Lower lobe of right lung (tissue), 2 donors: ENCODE data around the gene STX10. TPM values are rescaled to one million over a fixed set of nuclear protein-coding genes. Genes with fewer than 3 reads are reported as not detected.

Experiments used
- ATAC-seq, 2 donors: fragments of 200-7000 bp; cut with Tn5 transposase; one replicate each; pipeline ENCODE4 v1.9.1; 2020 to 2022; ENCODE audit warnings: mild to moderate bottlenecking in 2 of 2, moderate library complexity in 2 of 2
- DNase-seq: peaks from one replicate; pipeline ENCODE4 v3.0.0-alpha.2; 2020
- H3K27ac ChIP-seq: fragments of 200-600 bp; one replicate; pipeline ENCODE4 v1.8.0; 2022
- H3K27me3 ChIP-seq: fragments of 200-600 bp; one replicate; pipeline ENCODE4 v1.8.0; 2022; ENCODE audit warnings: low read depth
- H3K36me3 ChIP-seq: fragments of 200-600 bp; one replicate; pipeline ENCODE4 v1.8.0; 2022; ENCODE audit warnings: mild to moderate bottlenecking
- H3K4me1 ChIP-seq: fragments of 200-600 bp; one replicate; pipeline ENCODE4 v1.8.0; 2022
- H3K4me3 ChIP-seq: fragments of 200-600 bp; one replicate; pipeline ENCODE4 v1.8.0; 2022; ENCODE audit warnings: mild to moderate bottlenecking
- H3K9me3 ChIP-seq: fragments of 200-600 bp; one replicate; pipeline ENCODE4 v1.8.0; 2022
- intact Hi-C: fragments of 100-400 bp; cut with DNase I; formaldehyde crosslinking; loops from one replicate; pipeline ENCODE4 v1.11.0; 2022
- total RNA-seq: library from RNA; stranded (reverse); fragmentation: NEBNext Ultra II Directional; extraction: Animal tissue kit (Norgen Biotek cat#: 25700); gene quantifications from one replicate; pipeline ENCODE4 v1.2.1, GENCODE V29; 2021
- TF ChIP-seq, protein P1 (sequence below): fragments of 200-600 bp; IDR thresholded peaks from one replicate; pipeline ENCODE4 v1.8.0; 2022; ENCODE audit warnings: antibody characterized with exemption, mild to moderate bottlenecking
- donor health status: DM: no; HTN: yes; CAD: no; lungs with severe emphysema.

STX10 gene
- total RNA-seq, 1 donor from 2014 or later, result 82.7 TPM

DNA sequence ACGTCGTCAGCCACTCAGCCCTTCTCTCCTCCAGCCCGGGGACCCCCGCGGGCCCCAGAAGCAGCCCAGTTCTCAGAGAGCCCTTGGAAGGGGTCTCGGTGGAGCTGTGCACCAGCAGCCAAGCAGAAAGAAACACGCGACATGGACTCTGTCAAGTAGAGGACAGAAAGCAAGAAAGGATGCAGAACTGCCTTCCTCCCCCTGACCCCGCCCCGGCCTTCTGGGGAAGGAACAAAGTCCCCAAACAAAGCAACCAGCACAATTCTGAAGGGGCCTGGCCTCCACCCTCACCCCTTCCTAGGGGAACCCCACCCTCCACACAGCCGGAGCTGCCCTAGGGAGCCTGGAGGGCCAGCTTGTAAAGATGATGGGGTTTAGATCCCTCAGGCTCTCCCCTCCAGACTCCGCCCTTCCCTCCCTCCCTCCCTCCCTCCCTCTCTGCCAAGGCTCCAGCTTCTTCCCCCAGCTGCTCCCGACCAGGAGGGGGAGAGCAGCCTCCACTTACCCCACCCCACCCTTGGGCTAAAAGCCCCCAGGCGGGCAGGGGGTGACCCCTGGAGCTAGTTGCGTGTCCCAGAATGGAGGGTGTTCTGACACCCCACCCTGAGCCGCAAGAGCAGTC is 55.3 kb downstream of the STX10 start:
- Histone ChIP-seq H3K36me3 (peaks cover 26% of the 10 kb centered on the region), H3K27ac (peak overlapping the region; percentile 96), H3K9me3 (no peaks in the 10 kb centered on the region), H3K4me3 (peak overlapping the region; percentile 57), H3K4me1 (peaks cover 86% of the 10 kb centered on the region), H3K27me3 (no peaks in the 10 kb centered on the region)
- intact Hi-C loops, result no loop called here
- TF ChIP-seq, protein P1, sequence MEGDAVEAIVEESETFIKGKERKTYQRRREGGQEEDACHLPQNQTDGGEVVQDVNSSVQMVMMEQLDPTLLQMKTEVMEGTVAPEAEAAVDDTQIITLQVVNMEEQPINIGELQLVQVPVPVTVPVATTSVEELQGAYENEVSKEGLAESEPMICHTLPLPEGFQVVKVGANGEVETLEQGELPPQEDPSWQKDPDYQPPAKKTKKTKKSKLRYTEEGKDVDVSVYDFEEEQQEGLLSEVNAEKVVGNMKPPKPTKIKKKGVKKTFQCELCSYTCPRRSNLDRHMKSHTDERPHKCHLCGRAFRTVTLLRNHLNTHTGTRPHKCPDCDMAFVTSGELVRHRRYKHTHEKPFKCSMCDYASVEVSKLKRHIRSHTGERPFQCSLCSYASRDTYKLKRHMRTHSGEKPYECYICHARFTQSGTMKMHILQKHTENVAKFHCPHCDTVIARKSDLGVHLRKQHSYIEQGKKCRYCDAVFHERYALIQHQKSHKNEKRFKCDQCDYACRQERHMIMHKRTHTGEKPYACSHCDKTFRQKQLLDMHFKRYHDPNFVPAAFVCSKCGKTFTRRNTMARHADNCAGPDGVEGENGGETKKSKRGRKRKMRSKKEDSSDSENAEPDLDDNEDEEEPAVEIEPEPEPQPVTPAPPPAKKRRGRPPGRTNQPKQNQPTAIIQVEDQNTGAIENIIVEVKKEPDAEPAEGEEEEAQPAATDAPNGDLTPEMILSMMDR, result no peak
- DNase-seq (no peak), ATAC-seq (no peak)

DNA sequence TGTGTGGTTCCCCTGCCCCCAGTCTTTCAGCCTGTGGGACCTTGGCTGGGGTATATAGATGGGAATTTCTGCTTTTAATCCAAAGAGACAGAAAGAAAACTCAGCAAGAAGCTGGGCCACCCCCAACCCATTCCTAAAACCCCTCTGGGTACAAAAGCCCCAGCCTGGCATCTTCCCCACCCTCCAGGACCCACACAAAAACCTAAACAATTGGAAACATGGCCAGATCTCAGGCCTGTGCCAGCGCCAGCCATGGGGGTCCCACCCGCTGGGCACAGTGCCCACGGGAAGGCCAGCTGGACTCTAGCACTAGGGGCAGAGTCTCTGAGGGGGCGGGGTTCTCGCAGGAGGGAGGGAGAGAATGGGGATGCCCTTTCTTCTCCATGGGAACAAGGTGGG is 56.1 kb downstream of the STX10 start:
- TF ChIP-seq, protein P1, result no peak
- peaks cover 32% of the 10 kb centered on the region for H3K36me3 ChIP-seq
- no peak overlapping the region for H3K4me3 ChIP-seq
- DNase-seq (no peak), ATAC-seq (no peak)
- intact Hi-C loops, result no loop called here
- H3K4me1 ChIP-seq, result peaks cover 81% of the 10 kb centered on the region
- H3K27ac ChIP-seq, result peak overlapping the region; percentile 72
- no peaks in the 10 kb centered on the region for H3K27me3 ChIP-seq
- no peaks in the 10 kb centered on the region for H3K9me3 ChIP-seq

Other genes starting within 250 kb of the STX10 start
- gene SYCE2, start 231.1 kb downstream of the STX10 start, total RNA-seq, result not detected
- 44.4 TPM for gene FARSA, start 216.7 kb downstream of the STX10 start, total RNA-seq
- gene CALR, start 211.8 kb downstream of the STX10 start, total RNA-seq, result 872 TPM
- 93.3 TPM for gene RAD23A, start 204.5 kb downstream of the STX10 start, total RNA-seq
- 14.8 TPM for gene GADD45GIP1, start 193.2 kb downstream of the STX10 start, total RNA-seq
- gene DAND5, start 180.8 kb downstream of the STX10 start, total RNA-seq, result 0.32 TPM
- 146 TPM for gene NFIX, start 154.9 kb downstream of the STX10 start, total RNA-seq
- gene LYL1, start 47.5 kb downstream of the STX10 start, total RNA-seq, result 27.2 TPM
- 29.3 TPM for gene TRMT1, start 33.6 kb downstream of the STX10 start, total RNA-seq
- 35.2 TPM for gene NACC1, start 32.1 kb downstream of the STX10 start, total RNA-seq
- gene IER2, start within 50 bp of the STX10 start, total RNA-seq, result 80.2 TPM